Activated naive CD4-positive, alpha-beta T cell treated with anti-CD3 and anti-CD28 coated beads for 36 hours (primary cell): ENCODE measurements around the gene NAV1. TPM values are rescaled to one million over a fixed set of nuclear protein-coding genes. Genes with fewer than 3 reads are reported as not detected.
"Not testable (repeated sequence)": the region's sequence is repeated elsewhere in the genome, so short reads cannot be mapped to it uniquely, and the experiment has no call there.

Experiments
- CTCF ChIA-PET: fragments of 350-600 bp; sonication (Branson Sonifier 250); formaldehyde crosslinking; loops from one replicate; lab custom pipeline; 2021; ENCODE audit warnings: antibody characterized with exemption; lab: Charles Lee
- DNase-seq: peaks from one replicate; pipeline ENCODE4 v3.0.0-alpha.2; 2020
- H3K27ac Mint-ChIP-seq: one replicate; pipeline ENCODE4 v1.8.0; 2021; ENCODE audit warnings: mild to moderate bottlenecking, mixed read lengths
- H3K27me3 Mint-ChIP-seq: one replicate; pipeline ENCODE4 v1.8.0; 2021; ENCODE audit warnings: low read depth, mixed read lengths
- H3K36me3 Mint-ChIP-seq: one replicate; pipeline ENCODE4 v1.8.0; 2021; ENCODE audit warnings: low read depth, mixed read lengths
- H3K4me1 Mint-ChIP-seq: one replicate; pipeline ENCODE4 v1.8.0; 2021; ENCODE audit warnings: low read depth, mixed read lengths
- H3K4me3 Mint-ChIP-seq: one replicate; pipeline ENCODE4 v1.8.0; 2021; ENCODE audit warnings: mild to moderate bottlenecking, moderate library complexity, mixed read lengths
- H3K9me3 Mint-ChIP-seq: one replicate; pipeline ENCODE4 v1.8.0; 2021; ENCODE audit warnings: mixed read lengths
- intact Hi-C: fragments of 100-400 bp; cut with micrococcal nuclease; formaldehyde crosslinking; loops from one replicate; pipeline ENCODE4 v1.15.1; 2023
- total RNA-seq, 2 experiments: library from RNA; stranded (reverse); gene quantifications; one replicate each; pipeline ENCODE4 v1.2.3, GENCODE V29; 2021

Gene NAV1, protein sequence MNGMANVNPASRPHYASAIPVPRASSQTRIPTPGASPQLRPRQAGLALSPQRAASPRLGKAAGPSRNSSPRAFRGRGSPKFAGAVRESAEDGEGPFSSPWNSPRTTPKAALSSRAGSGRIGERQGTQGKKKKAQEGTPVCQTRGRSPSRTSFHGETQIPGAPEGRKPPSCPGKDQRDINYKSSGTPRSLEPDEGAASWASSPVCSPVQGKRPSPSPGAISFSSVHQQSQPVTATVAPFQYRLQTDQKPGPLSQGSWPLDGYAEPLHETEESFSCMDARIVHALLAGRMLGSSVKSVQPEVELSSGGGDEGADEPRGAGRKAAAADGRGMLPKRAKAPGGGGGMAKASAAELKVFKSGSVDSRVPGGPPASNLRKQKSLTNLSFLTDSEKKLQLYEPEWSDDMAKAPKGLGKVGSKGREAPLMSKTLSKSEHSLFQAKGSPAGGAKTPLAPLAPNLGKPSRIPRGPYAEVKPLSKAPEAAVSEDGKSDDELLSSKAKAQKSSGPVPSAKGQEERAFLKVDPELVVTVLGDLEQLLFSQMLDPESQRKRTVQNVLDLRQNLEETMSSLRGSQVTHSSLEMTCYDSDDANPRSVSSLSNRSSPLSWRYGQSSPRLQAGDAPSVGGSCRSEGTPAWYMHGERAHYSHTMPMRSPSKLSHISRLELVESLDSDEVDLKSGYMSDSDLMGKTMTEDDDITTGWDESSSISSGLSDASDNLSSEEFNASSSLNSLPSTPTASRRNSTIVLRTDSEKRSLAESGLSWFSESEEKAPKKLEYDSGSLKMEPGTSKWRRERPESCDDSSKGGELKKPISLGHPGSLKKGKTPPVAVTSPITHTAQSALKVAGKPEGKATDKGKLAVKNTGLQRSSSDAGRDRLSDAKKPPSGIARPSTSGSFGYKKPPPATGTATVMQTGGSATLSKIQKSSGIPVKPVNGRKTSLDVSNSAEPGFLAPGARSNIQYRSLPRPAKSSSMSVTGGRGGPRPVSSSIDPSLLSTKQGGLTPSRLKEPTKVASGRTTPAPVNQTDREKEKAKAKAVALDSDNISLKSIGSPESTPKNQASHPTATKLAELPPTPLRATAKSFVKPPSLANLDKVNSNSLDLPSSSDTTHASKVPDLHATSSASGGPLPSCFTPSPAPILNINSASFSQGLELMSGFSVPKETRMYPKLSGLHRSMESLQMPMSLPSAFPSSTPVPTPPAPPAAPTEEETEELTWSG (N-terminal part only)
- total RNA-seq: 1 to 10 TPM in 1 of 2 experiments, under 1 TPM in 1; 0.62 to 1.2 TPM

DNA sequence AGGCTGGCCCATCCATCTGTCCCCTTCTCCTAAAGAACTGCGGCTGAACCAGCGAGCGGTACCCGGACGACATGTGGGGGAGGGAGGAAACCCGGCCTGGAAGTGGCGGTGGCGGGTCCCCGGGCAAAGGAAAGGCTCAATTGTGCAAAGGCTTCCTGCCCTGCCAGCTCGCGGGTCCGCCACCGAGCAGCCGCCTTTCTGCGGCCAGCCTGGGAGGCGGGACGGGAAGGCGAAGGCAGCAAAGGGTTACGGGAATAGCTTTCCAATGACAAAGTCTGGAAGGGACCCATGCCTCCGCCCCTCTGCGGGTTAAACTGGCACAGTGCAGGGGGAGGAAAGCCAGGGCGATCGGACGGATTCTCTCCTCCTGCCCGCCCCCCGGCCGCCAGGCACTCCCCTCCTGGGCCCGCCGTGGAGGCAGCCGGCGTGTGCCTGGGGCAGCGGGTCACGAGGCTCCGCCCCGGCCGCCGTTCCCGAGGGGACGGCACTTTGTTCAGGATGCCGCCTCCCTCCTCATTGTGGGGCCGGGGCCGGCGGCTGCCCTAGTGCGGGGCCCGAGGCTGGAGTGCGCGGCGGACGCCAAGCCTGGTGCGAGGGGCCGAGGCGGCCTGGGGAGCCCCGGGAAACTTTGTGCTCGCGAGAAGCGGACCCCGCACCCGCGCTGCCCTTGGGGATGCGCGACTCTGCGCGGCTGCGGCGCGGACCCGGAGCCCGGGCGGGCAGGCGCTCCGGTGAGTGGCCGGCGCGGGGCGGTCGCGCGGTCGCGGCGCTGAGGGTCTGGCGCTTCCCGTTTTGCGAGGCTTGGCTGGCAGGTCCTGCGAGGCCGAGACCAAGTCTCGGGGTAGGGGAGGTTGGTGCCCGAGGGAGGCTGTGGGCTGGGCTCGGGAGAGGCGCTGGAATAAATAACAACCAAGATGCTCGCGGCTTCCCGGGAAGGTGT lies at the start of gene NAV1:
Gene NAV1, plus strand, starts transcription at position 516 of the 940 bp plus-strand sequence. CDS start 83,758 bp downstream, outside the sequence.
- Mint-ChIP-seq H3K4me3 (peak within 1 kb of the TSS; percentile 68), H3K27me3 (peaks cover 50% of the 10 kb centered on the region), H3K9me3 (no peaks in the 10 kb centered on the region), H3K27ac (no peak within 1 kb of the TSS), H3K36me3 (peaks cover under 1% of the 10 kb centered on the region), H3K4me1 (peaks cover 31% of the 10 kb centered on the region)
- no peak for DNase-seq
- CTCF ChIA-PET: interaction anchor here (1.4 to 1.7 kb wide), 3 partner anchors 8 to 26 kb away, joined by 3 to 5 read pairs (median 4); no protein-coding TSS in a partner anchor
- intact Hi-C loops: no loop called here

DNA sequence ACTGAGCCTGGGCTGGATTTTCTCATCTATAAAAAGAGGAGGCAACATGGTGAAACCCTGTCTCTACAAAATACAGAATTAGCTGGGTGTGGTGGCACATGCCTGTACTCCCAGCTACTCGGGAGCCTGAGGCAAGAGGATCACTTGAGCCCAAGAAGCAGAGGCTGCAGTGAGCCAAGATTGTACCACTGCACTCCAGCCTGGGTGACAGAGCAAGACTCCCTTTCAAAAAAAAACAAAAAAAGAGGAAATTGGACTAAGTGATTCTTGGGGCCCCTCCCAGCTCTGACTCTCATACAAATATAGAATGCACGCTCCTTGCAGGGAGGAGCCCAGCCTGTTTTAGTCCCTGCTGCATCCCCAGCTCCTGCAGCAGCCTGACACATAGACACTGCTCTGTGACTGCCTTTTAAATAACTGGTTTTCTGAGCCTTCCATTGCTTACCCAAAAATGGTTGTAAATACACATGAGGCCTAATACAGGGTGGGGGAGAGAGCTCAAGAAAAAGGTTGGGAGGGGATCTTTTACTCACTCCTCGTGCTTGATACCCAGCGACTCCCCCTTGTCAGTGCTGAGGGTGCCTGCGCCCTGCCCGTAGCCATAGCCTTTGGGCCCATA lies 49.2 kb upstream of the NAV1 start:
- no peaks in the 10 kb centered on the region for H3K4me1 Mint-ChIP-seq
- H3K4me3 Mint-ChIP-seq: no peak overlapping the region
- peaks cover 22% of the 10 kb centered on the region for H3K36me3 Mint-ChIP-seq
- no peaks in the 10 kb centered on the region for H3K27me3 Mint-ChIP-seq
- no peak overlapping the region for H3K27ac Mint-ChIP-seq
- intact Hi-C loops: no loop called here
- CTCF ChIA-PET: interaction anchor here (0.6 to 3.2 kb wide), 3 partner anchors 8 to 710 kb away, joined by 3 to 19 read pairs (median 5); no protein-coding TSS in a partner anchor
- no peaks in the 10 kb centered on the region for H3K9me3 Mint-ChIP-seq
- DNase-seq: no peak

DNA sequence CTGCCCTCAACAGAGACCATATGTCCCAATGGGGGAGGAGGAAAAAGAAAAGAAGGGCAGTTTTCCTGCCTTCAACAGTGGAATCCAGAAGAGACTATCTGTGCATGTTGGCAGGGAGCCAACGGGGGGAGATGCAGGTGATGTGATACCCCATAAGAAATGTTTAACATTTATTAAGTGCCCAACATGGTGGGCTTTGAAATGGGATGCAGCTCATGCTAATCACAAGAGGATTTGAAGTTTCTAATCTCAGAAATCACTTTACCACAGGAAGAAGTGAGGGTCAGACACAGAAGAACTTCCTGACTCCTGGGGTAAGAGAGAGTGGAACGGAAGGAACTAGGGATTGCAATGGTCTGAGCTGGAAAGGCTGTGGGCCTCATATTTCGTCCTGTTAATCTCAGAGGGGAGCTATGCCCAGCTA lies 48.2 kb upstream of the NAV1 start:
- intact Hi-C loops: no loop called here
- CTCF ChIA-PET: interaction anchor here (1.4 to 3.2 kb wide), 3 partner anchors 9 to 43 kb away, joined by 4 to 19 read pairs (median 7); no protein-coding TSS in a partner anchor
- no peak overlapping the region for H3K4me3 Mint-ChIP-seq
- no peaks in the 10 kb centered on the region for H3K9me3 Mint-ChIP-seq
- peaks cover 25% of the 10 kb centered on the region for H3K36me3 Mint-ChIP-seq
- no peaks in the 10 kb centered on the region for H3K27me3 Mint-ChIP-seq
- DNase-seq: no peak
- H3K27ac Mint-ChIP-seq: no peak overlapping the region
- no peaks in the 10 kb centered on the region for H3K4me1 Mint-ChIP-seq

DNA sequence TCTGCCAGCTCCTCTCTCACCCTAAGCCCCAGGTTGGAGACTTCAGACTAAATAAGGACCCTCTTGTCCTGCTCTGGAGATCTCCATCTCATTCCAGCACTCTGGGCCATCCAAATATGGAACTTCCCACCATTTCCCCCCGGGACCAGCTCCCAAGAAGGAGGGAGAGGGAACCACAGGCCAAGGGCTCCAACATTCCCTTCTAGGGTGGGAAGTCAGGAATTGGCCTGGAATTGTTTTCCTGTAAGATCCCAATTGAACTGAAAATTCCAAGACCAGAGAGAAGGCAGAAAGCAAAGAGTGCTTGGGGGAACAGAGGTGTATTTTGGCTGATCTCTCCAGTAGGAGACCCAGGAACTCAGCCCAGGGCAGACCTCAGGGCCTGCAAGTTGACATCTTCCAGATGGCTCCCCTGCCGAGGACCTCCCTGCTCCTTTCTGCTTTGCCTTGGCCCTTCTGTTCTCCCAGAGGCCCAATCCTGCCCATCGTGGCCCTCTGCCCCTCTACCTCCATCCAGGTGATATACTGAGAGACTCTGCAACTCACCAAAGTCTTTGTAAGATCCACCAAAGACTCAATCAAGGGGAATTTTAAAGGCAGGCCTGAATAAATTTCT lies 46.9 kb upstream of the NAV1 start:
- H3K27me3 Mint-ChIP-seq: no peaks in the 10 kb centered on the region
- H3K9me3 Mint-ChIP-seq: no peaks in the 10 kb centered on the region
- DNase-seq: no peak
- no peak overlapping the region for H3K4me3 Mint-ChIP-seq
- H3K27ac Mint-ChIP-seq: no peak overlapping the region
- peaks cover 27% of the 10 kb centered on the region for H3K36me3 Mint-ChIP-seq
- CTCF ChIA-PET: interaction anchor here (1.9 to 3.2 kb wide), 2 partner anchors 10 to 20 kb away, joined by 7 to 19 read pairs; no protein-coding TSS in a partner anchor
- H3K4me1 Mint-ChIP-seq: no peaks in the 10 kb centered on the region
- intact Hi-C loops: no loop called here

DNA sequence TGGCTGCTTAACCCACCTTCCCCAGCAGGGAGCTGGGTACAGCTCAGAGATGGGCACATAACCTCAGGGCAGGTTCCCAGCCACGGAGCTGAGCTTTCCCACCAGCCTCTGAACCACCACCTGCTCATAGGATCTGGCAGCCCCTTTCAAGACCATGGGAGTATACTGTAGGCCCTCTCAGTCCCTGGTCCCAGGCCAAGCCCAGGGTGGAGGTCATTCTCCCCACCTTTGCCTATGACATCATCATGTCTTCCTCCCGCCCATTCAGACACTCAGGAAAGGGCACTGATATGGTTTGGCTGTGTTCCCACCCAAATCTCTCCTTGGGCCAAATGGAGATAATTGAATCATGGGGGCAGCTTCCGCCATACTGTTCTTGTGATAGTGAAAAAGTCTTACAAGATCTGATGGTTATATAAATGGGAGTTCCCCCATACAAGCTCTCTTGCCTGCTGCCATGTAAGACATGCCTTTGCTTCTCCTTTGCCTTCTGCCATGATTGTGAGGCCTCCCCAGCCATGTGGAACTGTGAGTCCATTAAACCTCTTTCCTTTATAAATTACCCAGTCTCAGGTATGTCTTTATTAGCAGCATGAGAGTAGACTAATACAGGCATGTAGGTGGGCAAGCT lies 45.8 kb upstream of the NAV1 start:
- H3K9me3 Mint-ChIP-seq, DNase-seq, H3K27ac Mint-ChIP-seq, H3K27me3 Mint-ChIP-seq, H3K4me1 Mint-ChIP-seq, intact Hi-C loops, H3K4me3 Mint-ChIP-seq: not testable (repeated sequence)
- CTCF ChIA-PET: interaction anchor here (0.6 to 7.5 kb wide), 3 partner anchors 11 to 230 kb away, joined by 3 to 45 read pairs (median 19); no protein-coding TSS in a partner anchor
- peaks cover 27% of the 10 kb centered on the region for H3K36me3 Mint-ChIP-seq

DNA sequence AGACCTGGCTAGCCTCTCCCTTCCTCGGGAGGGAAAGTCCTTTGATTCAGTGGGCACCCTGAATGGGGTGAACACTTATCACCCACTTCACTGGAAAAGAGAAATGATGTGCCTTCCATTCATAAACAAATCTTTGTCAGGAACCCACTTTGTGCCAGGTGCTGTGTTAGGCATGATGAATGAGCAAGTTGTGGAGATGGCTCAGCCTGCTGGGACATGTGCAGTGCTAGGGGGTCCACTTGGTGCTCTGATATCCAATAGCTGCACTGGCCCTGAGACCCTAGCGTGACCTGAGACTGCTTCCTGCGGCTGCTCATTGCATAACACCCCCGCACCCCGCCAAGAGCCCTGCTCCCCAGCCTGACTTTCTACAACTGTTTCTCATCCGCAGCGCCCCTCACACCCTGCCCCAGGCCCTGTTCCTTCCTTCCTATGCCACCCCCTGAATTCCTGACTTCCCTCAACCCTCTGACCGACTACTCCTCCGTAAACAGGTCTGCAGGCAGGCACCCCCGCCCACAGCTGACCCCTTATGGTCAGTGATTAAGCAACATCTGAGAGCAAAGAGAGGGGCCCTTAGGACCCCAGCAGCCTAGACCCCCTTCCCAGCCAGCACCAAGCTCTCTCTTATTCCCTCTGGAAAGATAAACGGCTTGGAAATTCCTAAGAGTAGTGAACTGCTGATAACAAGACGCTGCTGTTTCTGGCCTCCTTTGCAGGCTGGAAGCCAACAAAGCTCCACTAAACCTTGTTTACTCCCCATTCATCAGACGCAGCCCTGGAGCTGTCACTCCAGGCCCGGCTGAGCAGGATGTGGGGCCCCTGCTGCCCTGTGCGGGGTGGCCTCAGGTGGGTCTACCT lies 44.9 kb upstream of the NAV1 start:
- Mint-ChIP-seq H3K36me3 (peaks cover 27% of the 10 kb centered on the region), H3K27me3 (no peaks in the 10 kb centered on the region), H3K4me1 (no peaks in the 10 kb centered on the region), H3K4me3 (no peak overlapping the region), H3K9me3 (no peaks in the 10 kb centered on the region), H3K27ac (no peak overlapping the region)
- CTCF ChIA-PET: interaction anchor here (4.5 to 7.5 kb wide), 2 partner anchors 12 to 19 kb away, joined by 19 to 45 read pairs; no protein-coding TSS in a partner anchor
- DNase-seq: no peak
- intact Hi-C loops: no loop called here

DNA sequence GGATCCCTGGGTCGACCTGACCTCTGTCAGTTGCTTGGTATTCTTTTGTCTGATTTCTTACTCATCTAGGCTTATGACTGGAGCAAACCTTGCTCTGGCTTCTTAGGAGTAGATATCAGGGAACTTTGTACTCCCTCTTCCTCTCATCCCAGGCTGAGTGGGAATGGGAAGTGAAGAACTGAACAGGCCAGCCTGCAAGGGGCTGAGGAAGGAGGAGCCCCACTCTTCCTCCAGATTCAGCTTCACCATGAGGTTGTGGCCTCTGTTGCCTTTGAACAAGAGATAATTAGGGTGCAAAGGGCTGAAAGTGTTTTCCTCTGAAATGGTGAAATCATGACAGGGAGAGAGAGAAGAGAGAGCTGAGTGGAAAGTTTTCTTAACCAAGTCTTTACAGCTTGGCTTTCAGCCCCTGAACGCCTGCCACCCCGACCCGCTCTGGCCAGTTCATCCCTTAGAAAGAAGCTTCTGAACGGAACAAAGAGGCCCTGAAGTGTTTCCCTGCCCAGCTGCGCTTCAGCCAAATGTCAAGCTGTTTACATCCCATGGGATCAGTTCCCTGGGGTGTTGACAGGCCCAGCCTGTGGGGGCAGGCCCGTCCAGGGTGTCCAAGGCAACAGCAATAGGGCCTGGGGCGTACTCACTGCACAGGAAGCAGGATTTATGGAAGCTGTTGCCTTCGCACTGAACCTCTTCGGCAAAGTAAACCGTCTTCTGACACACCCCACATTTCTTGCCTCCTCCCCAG lies 43.2 kb upstream of the NAV1 start:
- intact Hi-C loops: no loop called here
- Mint-ChIP-seq H3K27me3 (no peaks in the 10 kb centered on the region), H3K9me3 (no peaks in the 10 kb centered on the region), H3K27ac (no peak overlapping the region), H3K36me3 (peaks cover 27% of the 10 kb centered on the region), H3K4me3 (no peak overlapping the region), H3K4me1 (no peaks in the 10 kb centered on the region)
- CTCF ChIA-PET: interaction anchor here (1.0 to 7.5 kb wide), 3 partner anchors 14 to 45 kb away, joined by 4 to 45 read pairs (median 19); no protein-coding TSS in a partner anchor
- DNase-seq: no peak

DNA sequence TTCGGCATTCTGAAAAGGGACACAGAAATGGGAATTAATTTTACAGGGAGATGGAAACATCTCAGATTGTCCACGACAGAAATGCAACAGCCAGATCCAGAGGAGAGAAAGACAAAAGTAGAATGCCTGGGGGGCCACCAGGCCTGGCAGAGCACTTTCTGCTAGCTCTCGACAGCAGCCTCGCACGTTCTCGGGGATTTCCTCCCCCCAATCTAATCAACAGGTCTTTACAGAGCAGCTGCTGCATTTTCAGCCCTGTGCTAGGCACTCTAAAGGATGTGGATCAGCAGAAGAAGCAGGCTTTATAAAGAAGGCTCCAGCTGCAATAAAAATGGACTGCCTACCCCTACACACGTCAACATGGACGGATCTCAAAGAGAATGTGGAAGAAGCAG lies 42.6 kb upstream of the NAV1 start:
- no peaks in the 10 kb centered on the region for H3K9me3 Mint-ChIP-seq
- H3K27ac Mint-ChIP-seq: no peak overlapping the region
- H3K36me3 Mint-ChIP-seq: peaks cover 27% of the 10 kb centered on the region
- H3K4me3 Mint-ChIP-seq: no peak overlapping the region
- intact Hi-C loops: no loop called here
- no peaks in the 10 kb centered on the region for H3K4me1 Mint-ChIP-seq
- CTCF ChIA-PET: interaction anchor here (4.5 to 7.5 kb wide), 2 partner anchors 14 to 16 kb away, joined by 19 to 45 read pairs; no protein-coding TSS in a partner anchor
- H3K27me3 Mint-ChIP-seq: no peaks in the 10 kb centered on the region
- no peak for DNase-seq
